ENCODE data around the gene STKLD1.

STKLD1 gene

DNA sequence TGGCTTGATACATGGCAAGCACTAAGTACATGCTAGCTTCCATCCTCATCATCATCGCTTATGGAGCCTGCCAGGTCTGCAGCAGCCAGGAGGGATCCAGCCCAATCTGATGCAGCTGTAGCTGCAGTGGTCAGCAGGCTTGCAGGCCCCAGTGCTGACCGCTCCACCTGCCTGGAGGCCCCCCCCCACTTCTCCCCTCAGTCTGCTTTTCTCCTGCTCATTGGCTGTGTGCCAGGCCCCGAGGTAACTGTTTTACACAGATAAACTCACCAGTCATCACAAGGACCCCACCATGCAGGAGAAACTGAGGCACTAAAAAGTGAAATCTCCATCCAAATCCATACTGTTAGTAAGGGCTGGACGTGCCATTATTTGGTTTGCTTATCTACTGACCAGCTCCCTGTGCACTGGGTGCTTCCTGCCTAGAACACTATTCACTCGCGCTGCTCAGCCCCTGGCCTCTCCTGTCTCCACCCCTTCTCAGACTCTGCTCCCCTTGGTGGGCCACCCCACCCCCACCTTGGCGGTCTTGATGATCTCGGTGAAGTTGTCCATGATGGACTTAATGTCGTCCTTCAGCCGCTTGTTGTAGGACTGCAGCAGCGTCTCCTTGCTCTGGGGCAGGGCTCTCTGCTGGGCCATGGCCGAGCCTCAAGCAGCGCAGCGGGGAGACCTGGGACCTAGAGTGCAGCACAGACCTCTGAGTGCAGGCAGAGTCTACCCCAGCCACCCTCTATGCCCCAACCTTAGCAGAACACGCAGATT lies 30.0 kb upstream of the STKLD1 start:
- DNase-seq: no peak

DNA sequence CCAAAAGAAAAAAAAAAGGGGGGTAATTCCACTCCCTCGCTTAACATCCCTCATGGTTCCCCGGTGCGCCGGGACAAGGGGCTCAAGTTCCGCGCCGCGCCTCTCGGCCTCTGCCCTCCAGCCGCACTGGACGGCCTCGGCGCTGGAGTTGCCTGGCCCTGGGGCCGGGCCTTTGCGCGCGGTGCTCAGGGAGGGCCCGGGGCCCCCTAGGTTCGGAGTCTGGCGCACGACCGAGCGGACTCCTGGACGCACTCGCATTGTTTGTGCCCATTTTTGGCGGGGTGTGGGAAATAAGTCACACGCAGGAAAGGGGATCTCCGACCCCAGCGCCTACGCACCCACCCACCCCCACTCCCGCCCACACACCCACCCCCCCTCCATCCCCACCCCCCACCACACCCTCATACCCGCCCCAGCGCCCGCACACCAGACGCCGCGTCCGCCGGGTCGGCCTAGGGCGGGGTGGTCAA lies 28.6 kb upstream of the STKLD1 start:
- DNase-seq: peak in 3 of 5 experiments; percentile 32 to 59 (median 47)

DNA sequence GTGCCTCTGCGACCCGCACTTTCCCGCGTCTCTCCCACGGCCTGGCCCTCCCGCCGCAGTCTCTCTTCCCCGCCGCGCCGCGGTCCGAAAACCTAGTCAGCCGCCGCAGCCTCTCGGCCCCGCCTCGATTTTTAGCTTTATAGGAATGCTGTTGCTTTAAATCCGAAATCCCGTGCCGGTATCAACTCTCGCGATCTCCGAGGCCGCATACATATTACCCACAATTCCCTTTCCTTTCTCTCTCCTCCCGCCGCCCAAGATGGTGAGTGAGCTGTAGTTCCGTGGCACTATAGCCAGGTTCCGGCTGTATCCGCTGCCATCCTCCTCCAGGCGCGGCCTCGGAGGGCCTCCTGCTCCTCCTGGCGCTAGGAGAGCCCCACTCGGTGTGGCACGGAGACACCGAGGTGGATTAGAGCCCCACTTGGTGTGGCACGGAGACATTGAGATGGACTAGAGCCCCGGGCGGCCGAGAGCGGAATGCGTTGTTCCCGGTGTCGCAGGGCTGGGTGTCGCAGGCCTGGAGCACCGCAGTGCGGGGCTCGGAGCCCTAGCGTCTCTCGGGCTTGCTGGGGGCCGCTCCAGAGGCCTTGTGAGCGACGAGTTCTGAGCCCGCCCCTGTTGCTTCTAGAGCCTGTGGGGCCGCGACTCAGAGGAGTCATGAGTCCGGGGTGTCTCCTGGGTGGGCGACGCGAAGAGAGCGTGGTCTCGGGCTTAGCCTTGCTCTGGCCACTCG lies 28.0 kb upstream of the STKLD1 start, which contains the start of the genes MED22 and RPL7A:
MED22 (minus strand) TSS at position 147 of the 733 bp plus-strand sequence. CDS start 1,469 bp downstream, outside the sequence.
RPL7A (plus strand) TSS at position 234 of the 733 bp plus-strand sequence; CDS start at position 260, 26 bp downstream.
- DNase-seq: peak; percentile 66 to 96 (median 87)

DNA sequence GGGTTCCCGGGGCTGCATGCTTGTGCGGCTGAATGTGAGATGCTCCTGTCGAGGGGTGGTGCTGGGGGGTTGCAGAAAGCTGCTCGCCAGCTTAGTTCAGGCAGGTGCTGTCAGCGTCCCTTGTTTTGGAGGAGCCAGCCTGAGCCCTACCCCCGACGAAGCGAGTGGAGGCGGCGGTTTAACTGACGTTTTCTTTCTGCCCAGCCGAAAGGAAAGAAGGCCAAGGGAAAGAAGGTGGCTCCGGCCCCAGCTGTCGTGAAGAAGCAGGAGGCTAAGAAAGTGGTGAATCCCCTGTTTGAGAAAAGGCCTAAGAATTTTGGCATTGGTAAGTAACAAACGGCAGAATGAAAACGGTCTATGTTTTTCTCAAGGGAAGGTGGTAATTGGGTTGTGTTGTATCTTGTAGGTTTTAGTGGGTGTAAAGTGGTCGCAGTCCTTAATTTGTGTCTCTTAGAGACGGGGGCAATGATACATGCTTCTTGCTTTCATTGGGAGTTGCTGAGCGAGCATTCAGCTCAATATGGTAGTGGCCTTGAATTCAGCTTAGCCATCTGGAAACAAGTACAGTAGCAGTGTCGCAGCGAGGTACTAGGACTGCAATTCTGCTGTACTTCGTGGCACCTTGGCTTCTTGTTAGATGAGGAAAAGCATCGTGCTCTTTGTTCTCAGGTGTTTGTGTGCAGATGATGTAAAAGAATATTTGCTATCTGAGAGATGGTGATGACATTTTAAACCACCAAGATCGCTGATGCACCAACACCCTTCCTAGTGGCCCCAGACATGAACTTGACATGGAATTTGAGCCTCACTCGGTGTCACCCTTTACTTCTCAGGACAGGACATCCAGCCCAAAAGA lies 27.2 kb upstream of the STKLD1 start:
- DNase-seq: no peak

DNA sequence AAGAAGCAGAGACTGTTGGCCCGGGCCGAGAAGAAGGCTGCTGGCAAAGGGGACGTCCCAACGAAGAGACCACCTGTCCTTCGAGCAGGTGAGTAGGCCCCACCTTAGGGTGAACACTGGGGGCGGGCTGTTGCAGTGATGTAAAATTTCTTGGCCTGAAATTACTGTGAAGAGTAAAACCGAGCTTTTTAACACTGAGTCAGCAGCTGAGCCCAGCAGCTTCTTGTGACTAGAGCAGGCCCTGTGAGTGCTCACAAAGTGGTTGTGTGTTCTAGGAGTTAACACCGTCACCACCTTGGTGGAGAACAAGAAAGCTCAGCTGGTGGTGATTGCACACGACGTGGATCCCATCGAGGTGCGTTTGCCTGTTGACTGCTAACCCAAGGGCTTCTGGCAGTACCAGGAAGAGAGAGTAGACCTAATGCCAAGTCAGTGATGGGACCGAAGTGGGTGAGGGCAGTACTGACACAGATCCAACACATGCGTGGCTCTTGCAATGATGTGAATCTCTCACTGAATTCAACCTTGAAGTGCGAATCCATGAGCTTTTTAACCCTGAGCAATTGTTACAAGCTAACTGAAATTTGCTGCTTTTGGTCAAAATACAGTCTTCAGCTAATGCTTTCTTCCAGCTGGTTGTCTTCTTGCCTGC lies 26.1 kb upstream of the STKLD1 start:
- no peak for DNase-seq

DNA sequence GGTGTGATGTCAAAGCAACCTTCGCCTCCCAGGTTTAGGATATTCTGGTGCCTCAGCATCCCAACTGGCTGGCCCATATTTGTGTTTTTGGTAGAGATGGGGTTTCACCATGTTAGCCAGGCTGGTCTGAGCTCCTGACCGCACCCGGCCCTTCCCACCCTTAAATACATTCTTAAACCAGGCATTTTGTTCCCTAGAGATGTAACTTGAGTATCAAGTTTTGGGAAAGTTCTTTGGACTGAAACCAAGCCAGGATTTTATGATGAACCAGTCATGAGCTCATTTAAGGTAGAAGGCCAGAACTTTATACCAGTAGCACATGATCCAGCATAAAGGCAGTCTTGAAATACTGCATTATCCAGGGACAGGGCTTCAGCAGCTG lies 24.6 kb upstream of the STKLD1 start:
- DNase-seq: no peak

DNA sequence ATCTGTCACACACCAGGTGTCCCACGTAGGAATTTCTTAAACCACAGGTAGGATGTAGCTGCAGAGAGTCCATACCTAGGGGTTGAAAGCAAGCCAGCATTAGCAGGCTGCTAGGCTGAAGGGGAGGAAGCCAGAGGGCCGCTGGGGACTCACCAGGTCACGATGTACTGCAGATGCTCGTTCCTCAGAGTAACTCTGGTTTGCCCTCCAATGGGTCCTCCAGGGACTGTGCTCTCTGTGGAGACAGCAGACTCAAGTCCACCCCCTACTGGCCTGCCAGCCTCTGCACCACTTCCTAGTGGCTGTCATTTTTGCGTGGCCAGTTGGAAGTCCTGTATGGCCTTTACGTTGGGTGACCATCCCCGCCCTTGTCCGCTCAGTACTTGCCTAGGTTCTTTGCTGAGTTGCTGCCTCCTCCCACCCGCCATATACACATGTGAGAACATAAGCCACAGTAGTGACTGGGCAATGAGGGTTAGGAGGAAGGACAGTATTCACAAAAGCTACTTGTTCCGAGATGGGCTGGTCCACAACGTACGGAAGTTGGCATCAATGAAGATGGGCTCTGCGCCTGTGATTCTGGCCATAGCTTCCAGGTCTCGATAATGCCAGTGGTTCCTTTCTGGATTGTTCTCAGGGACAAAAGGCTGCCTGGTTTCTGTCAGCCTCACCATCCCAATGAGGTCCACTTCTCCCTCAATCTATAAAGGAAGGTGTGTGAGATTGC lies 24.1 kb upstream of the STKLD1 start:
- DNase-seq: peak in 1 of 5 experiments; percentile 61

DNA sequence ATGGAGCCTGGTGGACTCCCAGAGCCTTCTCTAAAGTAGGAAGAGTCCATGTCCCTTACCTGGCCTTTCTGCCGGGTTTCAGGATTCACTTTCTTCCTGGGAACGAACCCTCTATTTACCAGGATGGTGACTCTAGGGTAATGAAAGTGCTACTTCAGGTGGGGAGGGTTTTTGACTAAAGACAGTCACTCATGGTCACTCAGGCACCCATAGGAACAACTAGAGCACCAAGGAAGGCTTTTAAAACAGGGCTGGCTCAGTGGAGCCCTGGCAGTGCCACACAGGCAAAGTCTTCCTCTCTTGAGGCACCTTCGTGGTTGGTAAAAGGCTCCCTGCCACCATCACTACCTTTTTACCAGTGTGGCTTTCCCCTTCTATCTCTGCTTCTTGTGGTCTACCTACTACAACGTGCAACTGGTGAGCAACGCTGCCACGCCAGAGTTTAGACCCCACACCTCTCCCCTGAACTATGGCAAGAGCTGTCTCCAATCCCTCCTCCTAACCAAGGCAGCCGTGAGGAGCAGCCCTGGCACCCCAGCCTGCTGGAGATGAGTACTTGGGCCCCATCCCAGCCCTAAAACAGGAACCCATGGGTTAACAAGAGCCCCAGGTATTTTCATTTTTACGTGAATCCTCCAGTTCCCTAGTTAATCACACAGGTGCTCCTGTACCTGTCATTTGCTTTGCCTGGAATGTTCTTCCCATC lies 23.4 kb upstream of the STKLD1 start:
- DNase-seq: no peak

DNA sequence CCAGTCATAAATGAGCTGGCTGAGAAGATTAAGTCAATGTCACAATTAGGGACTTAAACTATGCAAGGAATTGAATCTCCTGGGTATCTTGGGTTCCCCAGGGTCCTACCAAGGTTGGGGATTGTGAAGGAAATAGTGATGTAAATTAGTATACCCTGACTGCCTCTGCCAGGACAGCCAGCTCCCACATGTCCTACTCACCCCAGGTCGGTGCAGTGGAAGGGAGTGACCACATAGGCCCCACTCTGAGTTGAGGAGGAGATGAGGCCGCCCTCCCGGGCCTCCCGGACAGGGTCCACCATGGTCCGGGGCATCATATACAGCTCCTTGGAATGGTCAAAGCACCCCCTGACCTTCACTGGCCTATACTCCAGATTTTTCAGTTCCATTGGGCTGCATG lies 22.6 kb upstream of the STKLD1 start:
- DNase-seq: no peak

DNA sequence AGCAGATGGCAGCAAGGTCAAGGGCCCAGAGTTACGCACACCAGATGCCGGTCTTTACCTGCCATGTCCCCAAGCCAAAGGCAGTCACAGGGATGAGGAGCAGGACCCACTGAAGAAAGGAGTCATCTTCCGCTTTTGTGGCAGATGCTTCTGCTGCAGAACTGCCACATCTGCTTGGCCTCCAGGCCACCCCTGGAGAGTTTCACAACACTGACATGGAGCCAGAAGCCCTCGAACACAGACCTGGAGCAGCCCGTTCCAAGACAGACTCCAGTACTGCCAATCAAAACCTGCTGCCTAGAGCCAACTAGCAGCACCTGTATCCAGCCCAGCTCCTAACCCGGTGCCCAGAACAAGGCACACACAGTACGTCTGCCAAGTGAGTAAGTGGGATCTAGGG lies 21.4 kb upstream of the STKLD1 start:
- DNase-seq: no peak

DNA sequence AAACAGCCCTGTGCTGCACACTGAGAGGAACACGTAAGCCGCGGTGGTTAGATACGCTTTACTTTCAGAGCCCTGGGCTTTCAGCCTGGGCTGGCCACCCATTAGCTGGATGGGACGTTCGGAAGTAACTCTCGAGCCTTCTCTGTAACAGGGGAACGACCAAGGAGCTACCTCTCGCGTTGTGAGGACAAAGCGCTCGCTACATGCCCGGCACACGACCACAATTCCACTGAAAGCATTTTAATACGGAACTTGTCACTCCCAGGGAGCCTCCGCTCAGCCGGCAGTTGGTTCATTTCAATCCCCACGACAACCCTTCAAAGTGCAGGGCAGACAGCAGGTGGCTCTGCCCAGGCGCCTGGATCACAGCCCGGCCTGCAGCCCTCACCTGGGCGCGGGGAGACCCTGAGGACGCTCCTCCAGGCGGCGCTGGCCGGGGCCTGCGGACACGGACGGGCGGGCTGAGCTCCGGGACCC lies 20.2 kb upstream of the STKLD1 start:
- DNase-seq: peak in 1 of 5 experiments; percentile 43

DNA sequence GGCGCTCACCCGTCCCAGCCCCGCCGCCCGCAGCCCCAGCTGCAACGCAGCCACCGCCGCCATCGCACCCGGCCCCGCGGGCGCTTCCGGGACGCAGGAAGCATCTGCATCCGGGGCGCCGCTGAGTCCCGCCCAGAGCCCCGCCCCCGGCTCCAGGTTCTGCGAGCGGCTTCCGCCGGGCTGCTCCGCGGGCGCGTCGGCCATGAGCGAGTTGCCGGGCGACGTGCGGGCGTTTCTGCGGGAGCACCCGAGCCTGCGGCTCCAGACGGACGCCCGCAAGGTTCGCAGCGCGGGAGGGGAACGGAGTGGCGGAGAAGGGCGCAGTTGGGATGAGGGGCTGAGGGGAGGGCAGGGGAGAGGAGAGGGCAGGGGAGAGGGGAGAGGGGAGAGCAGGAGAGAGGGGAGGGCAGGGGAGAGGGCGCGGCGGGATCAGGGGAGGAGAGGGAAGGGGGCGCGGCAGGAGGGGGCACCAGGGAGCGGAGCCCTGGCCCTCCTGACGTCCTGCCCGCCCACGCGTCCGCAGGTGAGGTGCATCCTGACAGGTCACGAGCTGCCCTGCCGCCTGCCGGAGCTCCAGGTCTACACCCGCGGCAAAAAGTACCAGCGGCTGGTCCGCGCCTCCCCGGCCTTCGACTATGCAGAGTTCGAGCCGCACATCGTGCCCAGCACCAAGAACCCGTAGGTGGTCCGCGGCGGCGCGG lies 19.6 kb upstream of the STKLD1 start, which contains the start of the genes SURF1 and SURF2:
SURF1 (minus strand) TSS at position 97 of the 701 bp plus-strand sequence; CDS start at position 63, 34 bp downstream.
SURF2 (plus strand) TSS at position 160 of the 701 bp plus-strand sequence; CDS start at position 203, 43 bp downstream.
- peak; percentile 79 to 91 (median 86) for DNase-seq

DNA sequence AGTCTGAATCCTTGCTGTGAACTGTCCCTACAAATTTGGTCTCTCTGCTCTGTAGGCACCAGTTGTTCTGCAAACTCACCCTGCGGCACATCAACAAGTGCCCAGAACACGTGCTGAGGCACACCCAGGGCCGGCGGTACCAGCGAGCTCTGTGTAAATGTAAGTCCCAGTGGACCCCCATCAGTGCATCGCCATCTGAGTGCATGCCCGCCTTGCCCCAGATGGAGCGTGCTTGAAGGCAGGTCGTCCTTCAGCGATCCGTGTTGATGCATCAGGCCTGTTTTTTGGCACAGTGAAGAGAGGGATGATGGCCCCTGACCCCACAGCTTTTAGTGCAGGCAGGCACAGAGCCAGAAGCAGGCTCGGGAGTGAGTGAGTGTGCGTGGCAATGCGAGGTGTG lies 18.5 kb upstream of the STKLD1 start:
- no peak for DNase-seq

DNA sequence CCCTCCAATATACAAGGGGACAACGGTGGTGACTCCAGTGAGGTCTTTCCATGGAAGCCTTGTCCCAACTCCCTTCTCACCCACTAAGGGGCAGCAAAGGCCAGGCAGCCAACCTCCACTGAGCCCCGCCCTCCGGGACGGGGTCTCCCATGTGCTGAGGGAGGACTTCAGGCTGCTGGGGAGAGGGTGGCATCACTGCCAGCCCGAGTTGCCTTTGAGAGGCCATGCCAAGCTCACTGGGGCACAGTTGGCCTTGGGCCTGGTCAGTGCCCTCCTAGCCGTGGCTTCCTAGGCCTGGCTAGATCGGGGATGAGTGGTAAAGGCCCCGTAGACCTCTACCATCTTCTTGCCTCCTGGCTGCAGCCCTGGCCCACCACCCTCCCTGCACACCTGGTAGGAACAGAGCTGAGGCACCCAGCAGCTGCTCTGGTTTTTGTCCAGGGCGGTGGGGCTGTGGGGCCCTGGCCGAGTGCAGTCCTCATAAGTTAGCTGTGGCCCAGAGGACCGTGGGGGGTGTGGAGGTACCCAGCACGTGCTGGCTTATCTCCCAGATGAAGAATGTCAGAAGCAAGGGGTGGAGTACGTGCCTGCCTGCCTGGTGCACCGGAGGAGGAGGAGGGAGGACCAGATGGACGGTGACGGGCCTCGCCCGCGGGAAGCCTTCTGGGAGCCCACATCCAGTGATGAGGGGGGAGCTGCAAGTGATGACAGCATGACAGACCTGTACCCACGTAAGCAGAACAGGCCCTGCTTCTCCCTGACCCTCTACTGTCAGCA lies 16.6 kb upstream of the STKLD1 start:
- DNase-seq: no peak

DNA sequence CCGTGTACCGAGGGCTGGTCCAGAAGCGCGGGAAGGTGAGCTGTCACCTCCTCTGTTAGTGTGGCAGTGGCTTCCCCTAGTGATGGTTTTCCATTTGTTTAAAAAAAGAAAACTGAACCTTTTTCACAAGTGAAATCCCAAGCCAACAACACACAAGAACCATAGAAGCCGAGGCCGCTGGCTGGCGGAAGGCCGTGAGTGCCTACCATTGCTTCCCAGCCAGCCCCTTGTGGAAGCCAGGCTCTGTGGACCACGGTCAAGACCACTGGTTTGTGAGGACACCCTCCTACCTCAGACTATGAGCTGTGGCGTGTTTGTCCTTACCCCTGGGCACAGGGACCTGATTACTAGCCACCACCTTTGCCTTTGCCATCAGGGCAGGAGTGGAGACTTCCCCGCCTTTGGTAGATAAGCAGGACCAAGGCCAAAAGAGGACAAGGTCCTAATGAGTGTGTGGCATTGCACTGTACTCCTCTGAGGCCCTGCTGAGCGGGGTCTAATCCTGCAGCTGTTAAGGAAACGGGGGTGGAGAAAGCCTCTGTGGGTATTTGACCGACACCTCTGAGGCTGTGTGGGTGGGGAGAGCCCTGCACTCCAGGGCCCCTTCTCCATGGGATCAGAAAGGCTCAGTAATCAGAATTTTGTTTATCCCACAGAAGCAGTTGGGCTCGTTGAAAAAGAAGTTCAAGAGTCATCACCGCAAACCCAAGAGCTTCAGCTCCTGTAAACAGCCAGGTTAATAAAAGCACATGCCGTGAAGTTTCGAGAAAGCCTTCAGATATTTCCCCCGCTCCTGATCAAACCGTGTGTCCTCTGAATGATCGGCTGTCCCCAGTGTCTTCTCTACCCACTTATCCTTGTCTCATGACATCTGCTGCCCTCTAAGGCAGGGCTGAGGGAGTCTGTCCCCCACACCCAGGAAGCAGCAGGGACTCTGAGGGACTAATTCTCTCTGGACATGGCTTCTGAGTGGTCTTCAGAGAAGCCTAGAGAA lies 15.5 kb upstream of the STKLD1 start:
- no peak for DNase-seq

DNA sequence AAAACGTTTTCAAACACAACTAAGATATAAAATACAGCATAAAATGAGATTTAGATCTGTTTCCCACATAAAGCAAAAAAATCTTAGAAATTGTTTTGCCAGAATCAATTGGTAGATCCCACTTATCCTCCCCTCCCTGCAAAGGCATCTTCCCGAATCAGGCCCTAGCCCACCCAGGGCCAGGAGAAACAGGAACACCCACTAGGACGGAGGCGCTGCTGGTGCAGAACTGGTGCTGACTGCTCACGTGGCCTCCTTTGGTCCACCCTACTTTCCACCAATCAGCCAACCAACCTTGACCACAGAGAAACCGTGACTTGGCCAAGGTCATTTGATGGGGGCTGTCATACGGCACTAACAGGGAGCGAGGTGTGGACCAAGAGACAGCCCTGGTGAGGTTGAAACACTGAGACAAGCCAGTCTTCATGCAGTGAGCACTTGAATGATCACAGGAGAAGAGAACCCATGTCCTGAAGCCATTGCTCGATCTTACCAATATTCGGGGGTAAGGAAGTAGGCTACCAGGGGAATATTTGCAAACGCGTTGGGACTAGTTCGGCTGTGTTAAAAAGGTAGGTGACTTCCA lies 14.6 kb upstream of the STKLD1 start:
- no peak for DNase-seq

DNA sequence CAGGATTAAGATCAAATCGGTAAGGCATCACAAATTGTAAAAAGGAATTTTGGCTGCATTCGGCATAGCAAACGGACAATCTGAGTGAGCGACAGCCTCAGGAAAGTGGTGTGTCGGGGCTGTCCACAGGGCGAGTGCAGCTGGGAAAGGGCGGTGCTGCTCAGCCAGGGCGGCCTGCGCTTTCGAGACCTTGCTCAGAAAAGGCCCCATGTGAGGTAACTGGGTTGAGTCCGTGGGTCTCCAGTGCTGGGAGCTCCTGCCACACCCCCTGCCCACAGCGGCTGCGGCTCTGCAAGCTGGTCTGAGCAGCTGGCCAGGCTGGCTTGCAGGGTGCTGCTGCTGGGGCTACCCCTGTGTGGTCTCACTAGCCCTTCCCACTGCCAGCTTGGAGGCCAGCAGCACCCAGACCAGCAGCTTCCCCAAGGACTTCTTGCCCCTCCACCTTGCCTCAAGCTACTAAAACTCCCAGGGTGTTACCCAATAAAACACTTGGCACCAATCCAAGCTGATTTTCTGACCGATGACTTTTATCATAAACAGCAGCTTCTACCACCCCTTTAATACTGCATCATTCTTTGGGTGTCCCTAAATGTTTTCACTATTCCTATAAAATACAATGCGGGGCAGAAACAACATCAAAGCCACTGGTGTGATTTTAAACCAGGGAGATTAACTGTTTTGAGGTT lies 13.7 kb upstream of the STKLD1 start:
- DNase-seq: no peak

Data from T-helper 2 cell (primary cell).